ENCODE measurements around the gene RASGRP3. TPM values are rescaled to one million over a fixed set of nuclear protein-coding genes. Genes with fewer than 3 reads are reported as not detected.

The RASGRP3 gene
- total and polyA plus RNA-seq, 9 of the 15 experiments (the other 6 are each of a cell fraction or from before 2014, with no cell fraction given) = 0.18 to 1.7 (median 1.2) TPM

- no peak for TF ChIP-seq ZFP36 (IDR thresholded peaks at IDR 0.05; ENCODE audit: low read depth, low read length, partially characterized antibody)
These were observed 9.0 kb upstream of the RASGRP3 start (continued) for GRCh38 chr2:33467413-33467812.

GRCh38 chr2:33469238-33469637 is 7.2 kb upstream of the RASGRP3 start:
- POLR2A ChIA-PET = interaction anchor here (0.7 kb wide), 1 partner anchor 295 kb away, joined by 3 read pairs; no protein-coding TSS in a partner anchor
- TF ChIP-seq MYBL2 (IDR thresholded peaks at IDR 0.05; ENCODE audit: low read depth) (no peak), MYBL2 (CRISPR knock-in tag; IDR thresholded peaks at IDR 0.05; ENCODE audit: borderline replicate concordance) (no peak), ZC3H11A (IDR thresholded peaks at IDR 0.05; ENCODE audit: low read depth, low read length) (no peak), KLF13 (tag; IDR thresholded peaks at IDR 0.05; ENCODE audit: borderline replicate concordance, low read depth) (no peak), KDM4B (IDR thresholded peaks at IDR 0.05; ENCODE audit: borderline replicate concordance in 2 of 2, low read depth in 1 of 2) (no peak)
- TF ChIP-seq, protein P1, sequence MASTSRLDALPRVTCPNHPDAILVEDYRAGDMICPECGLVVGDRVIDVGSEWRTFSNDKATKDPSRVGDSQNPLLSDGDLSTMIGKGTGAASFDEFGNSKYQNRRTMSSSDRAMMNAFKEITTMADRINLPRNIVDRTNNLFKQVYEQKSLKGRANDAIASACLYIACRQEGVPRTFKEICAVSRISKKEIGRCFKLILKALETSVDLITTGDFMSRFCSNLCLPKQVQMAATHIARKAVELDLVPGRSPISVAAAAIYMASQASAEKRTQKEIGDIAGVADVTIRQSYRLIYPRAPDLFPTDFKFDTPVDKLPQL (IDR thresholded peaks at IDR 0.05; ENCODE audit: extremely low read depth, insufficient read length) = no peak
- TF ChIP-seq, protein P2, sequence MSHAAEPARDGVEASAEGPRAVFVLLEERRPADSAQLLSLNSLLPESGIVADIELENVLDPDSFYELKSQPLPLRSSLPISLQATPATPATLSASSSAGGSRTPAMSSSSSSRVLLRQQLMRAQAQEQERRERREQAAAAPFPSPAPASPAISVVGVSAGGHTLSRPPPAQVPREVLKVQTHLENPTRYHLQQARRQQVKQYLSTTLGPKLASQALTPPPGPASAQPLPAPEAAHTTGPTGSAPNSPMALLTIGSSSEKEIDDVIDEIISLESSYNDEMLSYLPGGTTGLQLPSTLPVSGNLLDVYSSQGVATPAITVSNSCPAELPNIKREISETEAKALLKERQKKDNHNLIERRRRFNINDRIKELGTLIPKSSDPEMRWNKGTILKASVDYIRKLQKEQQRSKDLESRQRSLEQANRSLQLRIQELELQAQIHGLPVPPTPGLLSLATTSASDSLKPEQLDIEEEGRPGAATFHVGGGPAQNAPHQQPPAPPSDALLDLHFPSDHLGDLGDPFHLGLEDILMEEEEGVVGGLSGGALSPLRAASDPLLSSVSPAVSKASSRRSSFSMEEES (CRISPR knock-in tag; IDR thresholded peaks at IDR 0.05) = peak; percentile 87
- CTCF ChIA-PET (ENCODE audit: low intra/inter-chr PET ratio) = no interaction called here
- no peaks in the 10 kb centered on the region for H3K9me1 ChIP-seq (ENCODE audit: control insufficient read depth, insufficient read depth, low read length)
- no peak overlapping the region for H3K4me3 ChIP-seq
- H3K79me2 ChIP-seq (ENCODE audit: control insufficient read depth, insufficient read depth, low read length) = no peaks in the 10 kb centered on the region
- ATAC-seq (no peak), FAIRE-seq (no peak), DNase-seq (ENCODE audit: extremely low read depth in 1 of 4, low spot score in 3 of 4) (no peak)
- no peak overlapping the region for H2AFZ ChIP-seq (ENCODE audit: low read depth, low read length)
- no peak overlapping the region for H3K9ac ChIP-seq (ENCODE audit: insufficient read depth in 1 of 2, low read depth in 2 of 2, low read length in 2 of 2)
- BruUV-seq (replicated peaks) = no TSS peak
- intact Hi-C loops (cut with micrococcal nuclease) (no loop called here), in situ Hi-C loops (cut with MboI) (no loop called here)
- H3K4me1 ChIP-seq (replicated peaks in 1 of 2; ENCODE audit: control insufficient read depth in 2 of 2, insufficient read depth in 2 of 2, low read length in 2 of 2) = no peaks in the 10 kb centered on the region
- WGBS (ENCODE audit: insufficient coverage, low coverage, missing lambda C conversion rate) = 26% methylated on average over 5 of the region's 5 CpGs
- H3K36me3 ChIP-seq (ENCODE audit: control insufficient read depth, insufficient read depth, low read length) = no peaks in the 10 kb centered on the region
- no peaks in the 10 kb centered on the region for H3K9me3 ChIP-seq (replicated peaks; ENCODE audit: control insufficient read depth, insufficient read depth, low read depth, low read length)
- H3K27ac ChIP-seq (ENCODE audit: extremely low read depth, low read depth, low read length) = no peak overlapping the region
- no peak overlapping the region for H3K4me2 ChIP-seq (ENCODE audit: insufficient read depth, low read length)
- H4K20me1 ChIP-seq (replicated peaks; ENCODE audit: control insufficient read depth, insufficient read depth, low read length) = no peaks in the 10 kb centered on the region
- peaks cover 6 to 17% of the 10 kb centered on the region in 2 experiments for H3K27me3 ChIP-seq (ENCODE audit: control insufficient read depth in 2 of 2, insufficient read depth in 2 of 2, low read length in 2 of 2)

Data from K562 (cell line).